ENCODE results near the gene LOXL4. TPM values are rescaled to one million over a fixed set of nuclear protein-coding genes. Genes with fewer than 3 reads are reported as not detected.

The LOXL4 gene
- total RNA-seq, 2 experiments from 2014 or later: not detected

DNA sequence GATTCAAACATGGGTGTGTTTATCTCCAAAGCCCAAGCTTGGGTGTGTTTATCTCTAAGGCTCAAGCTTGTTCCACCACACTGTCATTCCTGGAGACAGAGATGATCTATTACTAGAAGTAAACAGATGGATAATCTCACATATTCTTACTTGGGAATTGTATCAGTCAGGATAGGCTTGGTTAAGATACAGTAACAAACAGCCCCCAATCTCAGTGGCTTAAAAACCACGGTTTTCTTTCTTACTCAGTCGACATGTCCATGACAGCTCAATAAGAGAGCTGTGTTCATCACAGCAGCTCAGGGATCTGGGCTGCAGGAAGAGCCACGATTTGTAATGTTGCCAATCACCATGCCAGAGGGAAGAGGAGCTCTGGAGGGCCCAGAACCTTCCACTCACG, 38.5 kb upstream of the LOXL4 start:
- Mint-ChIP-seq H3K9me3 (peaks cover 2% of the 10 kb centered on the region), H3K27ac (no peak overlapping the region), H3K4me1 (ENCODE audit: low read depth) (peaks cover 4% of the 10 kb centered on the region), H3K4me3 (no peak overlapping the region), H3K36me3 (ENCODE audit: low read depth) (no peaks in the 10 kb centered on the region), H3K27me3 (ENCODE audit: low read depth) (peaks cover 20% of the 10 kb centered on the region)
- CTCF ChIA-PET: no interaction called here
- no peak for DNase-seq
- intact Hi-C loops (cut with micrococcal nuclease): no loop called here

DNA sequence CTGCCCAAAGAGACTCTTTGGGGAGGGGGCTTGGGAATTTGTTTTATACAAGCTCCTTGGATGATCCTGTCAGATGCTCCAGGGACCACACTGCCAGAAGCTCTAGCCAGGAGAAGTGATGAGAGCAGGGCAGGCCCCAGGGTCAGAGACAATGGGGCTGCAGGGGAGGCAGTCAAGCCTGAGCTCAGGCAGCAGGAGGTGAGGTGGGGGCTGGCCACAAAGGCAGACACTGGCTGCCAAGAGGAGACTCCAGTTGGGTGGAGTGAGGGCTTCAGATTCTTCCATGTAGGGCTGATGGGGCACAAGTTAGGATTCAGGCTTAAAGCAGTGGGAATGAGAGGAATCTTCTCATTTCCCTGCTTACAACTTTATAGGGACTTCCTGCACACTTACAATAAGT, 35.6 kb upstream of the LOXL4 start:
- CTCF ChIA-PET: no interaction called here
- Mint-ChIP-seq H3K9me3 (peaks cover 2% of the 10 kb centered on the region), H3K36me3 (ENCODE audit: low read depth) (no peaks in the 10 kb centered on the region), H3K27me3 (ENCODE audit: low read depth) (peaks cover 12% of the 10 kb centered on the region), H3K27ac (no peak overlapping the region), H3K4me3 (no peak overlapping the region), H3K4me1 (ENCODE audit: low read depth) (no peaks in the 10 kb centered on the region)
- intact Hi-C loops (cut with micrococcal nuclease): no loop called here
- DNase-seq: no peak

GRCh38 chr10:98302741-98303365, 34.9 kb upstream of the LOXL4 start:
- H3K27ac Mint-ChIP-seq: no peak overlapping the region
- peaks cover 10% of the 10 kb centered on the region for H3K27me3 Mint-ChIP-seq (ENCODE audit: low read depth)
- intact Hi-C loops (cut with micrococcal nuclease): no loop called here
- CTCF ChIA-PET: no interaction called here
- H3K36me3 Mint-ChIP-seq (ENCODE audit: low read depth): no peaks in the 10 kb centered on the region
- H3K9me3 Mint-ChIP-seq: peaks cover 2% of the 10 kb centered on the region
- no peak overlapping the region for H3K4me3 Mint-ChIP-seq
- no peaks in the 10 kb centered on the region for H3K4me1 Mint-ChIP-seq (ENCODE audit: low read depth)
- DNase-seq: no peak

- H3K4me1 Mint-ChIP-seq (ENCODE audit: low read depth): no peaks in the 10 kb centered on the region
- peaks cover 10% of the 10 kb centered on the region for H3K27me3 Mint-ChIP-seq (ENCODE audit: low read depth)
- CTCF ChIA-PET: no interaction called here
Observed at GRCh38 chr10:98301664-98302319, 33.8 kb upstream of the LOXL4 start.

DNA sequence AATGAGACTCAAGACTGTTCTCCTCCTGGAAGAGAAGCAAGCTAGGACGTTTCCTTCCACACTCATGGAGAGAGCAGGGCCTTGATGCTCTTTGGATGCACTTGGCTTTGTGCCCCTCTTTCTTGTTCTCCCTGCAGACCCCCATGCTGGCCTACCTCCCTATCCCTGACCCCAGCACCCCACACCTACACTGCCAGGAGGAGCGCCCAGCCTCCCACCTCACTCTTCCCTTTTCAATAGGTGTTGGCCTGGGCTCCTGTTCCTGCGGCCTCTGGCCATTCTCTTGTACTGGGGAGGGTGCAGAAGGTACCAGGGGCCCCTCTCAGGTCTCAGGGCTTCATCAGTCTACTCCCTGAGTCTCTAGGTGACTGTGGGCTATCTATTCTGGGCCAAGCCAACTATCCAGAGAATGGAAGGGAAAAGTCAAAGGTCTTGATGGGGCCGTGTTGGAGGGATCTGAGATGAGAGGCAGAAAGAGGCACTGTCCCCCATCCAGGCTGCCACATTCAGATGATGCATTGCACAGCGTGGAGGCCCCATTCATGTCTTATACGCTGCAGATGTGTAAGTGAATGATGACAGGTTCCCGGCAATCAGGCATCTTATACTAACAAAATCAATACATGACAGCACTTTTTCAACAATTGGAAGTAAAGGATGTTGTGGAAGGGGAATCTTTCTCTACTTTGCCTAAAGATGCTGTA, 32.7 kb upstream of the LOXL4 start:
- Mint-ChIP-seq H3K4me1 (ENCODE audit: low read depth) (no peaks in the 10 kb centered on the region), H3K27ac (no peak overlapping the region), H3K36me3 (ENCODE audit: low read depth) (no peaks in the 10 kb centered on the region), H3K27me3 (ENCODE audit: low read depth) (peaks cover 7% of the 10 kb centered on the region), H3K9me3 (no peaks in the 10 kb centered on the region), H3K4me3 (no peak overlapping the region)
- CTCF ChIA-PET: interaction anchor here (0.6 kb wide), 1 partner anchor 256 kb away, joined by 3 read pairs; no protein-coding TSS in a partner anchor
- DNase-seq: no peak
- intact Hi-C loops (cut with micrococcal nuclease): no loop called here

More at GRCh38 chr10:98301664-98302319, 33.8 kb upstream of the LOXL4 start:
- H3K9me3 Mint-ChIP-seq: peaks cover 2% of the 10 kb centered on the region
- no peak overlapping the region for H3K27ac Mint-ChIP-seq
- DNase-seq: no peak
- no peaks in the 10 kb centered on the region for H3K36me3 Mint-ChIP-seq (ENCODE audit: low read depth)
- intact Hi-C loops (cut with micrococcal nuclease): no loop called here
- no peak overlapping the region for H3K4me3 Mint-ChIP-seq

- Mint-ChIP-seq H3K27me3 (ENCODE audit: low read depth) (peaks cover 7% of the 10 kb centered on the region), H3K27ac (no peak overlapping the region), H3K4me1 (ENCODE audit: low read depth) (no peaks in the 10 kb centered on the region), H3K9me3 (no peaks in the 10 kb centered on the region), H3K36me3 (ENCODE audit: low read depth) (no peaks in the 10 kb centered on the region), H3K4me3 (no peak overlapping the region)
- intact Hi-C loops (cut with micrococcal nuclease): no loop called here
- no peak for DNase-seq
- CTCF ChIA-PET: interaction anchor here (1.4 kb wide), 1 partner anchor 10 kb away, joined by 3 read pairs; no protein-coding TSS in a partner anchor
Observed at GRCh38 chr10:98299341-98299740, 31.3 kb upstream of the LOXL4 start.

DNA sequence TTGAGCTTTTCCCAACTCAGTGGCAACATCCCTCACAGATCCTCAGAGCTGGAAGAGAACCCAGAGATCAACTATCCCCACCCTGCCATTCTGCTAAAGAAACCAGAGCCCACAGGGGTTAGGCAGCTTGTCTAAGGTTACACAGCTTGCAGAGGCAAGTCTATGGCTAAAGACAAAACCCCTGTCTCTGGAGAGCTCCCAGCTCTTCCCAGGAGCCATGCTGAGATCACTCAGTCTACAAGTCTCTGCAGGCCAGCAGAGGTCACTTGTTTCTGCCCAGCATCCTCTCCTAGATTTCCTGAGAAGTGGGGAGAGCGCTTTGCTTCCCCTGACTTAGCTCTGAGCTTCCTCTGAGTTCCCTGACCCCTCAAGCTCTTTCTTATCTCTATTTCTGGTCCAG, 28.5 kb upstream of the LOXL4 start:
- intact Hi-C loops (cut with micrococcal nuclease): no loop called here
- Mint-ChIP-seq H3K27me3 (ENCODE audit: low read depth) (peaks cover 14% of the 10 kb centered on the region), H3K27ac (no peak overlapping the region), H3K4me1 (ENCODE audit: low read depth) (no peaks in the 10 kb centered on the region), H3K36me3 (ENCODE audit: low read depth) (no peaks in the 10 kb centered on the region), H3K9me3 (no peaks in the 10 kb centered on the region), H3K4me3 (no peak overlapping the region)
- DNase-seq: no peak
- CTCF ChIA-PET: interaction anchor here (1.3 kb wide), 1 partner anchor 13 kb away, joined by 3 read pairs; no protein-coding TSS in a partner anchor

GRCh38 chr10:98295907-98296306, 27.9 kb upstream of the LOXL4 start:
- CTCF ChIA-PET: no interaction called here
- Mint-ChIP-seq H3K4me3 (no peak overlapping the region), H3K27me3 (ENCODE audit: low read depth) (peaks cover 13% of the 10 kb centered on the region), H3K4me1 (ENCODE audit: low read depth) (no peaks in the 10 kb centered on the region), H3K27ac (no peak overlapping the region), H3K36me3 (ENCODE audit: low read depth) (no peaks in the 10 kb centered on the region), H3K9me3 (no peaks in the 10 kb centered on the region)
- no peak for DNase-seq
- intact Hi-C loops (cut with micrococcal nuclease): no loop called here

DNA sequence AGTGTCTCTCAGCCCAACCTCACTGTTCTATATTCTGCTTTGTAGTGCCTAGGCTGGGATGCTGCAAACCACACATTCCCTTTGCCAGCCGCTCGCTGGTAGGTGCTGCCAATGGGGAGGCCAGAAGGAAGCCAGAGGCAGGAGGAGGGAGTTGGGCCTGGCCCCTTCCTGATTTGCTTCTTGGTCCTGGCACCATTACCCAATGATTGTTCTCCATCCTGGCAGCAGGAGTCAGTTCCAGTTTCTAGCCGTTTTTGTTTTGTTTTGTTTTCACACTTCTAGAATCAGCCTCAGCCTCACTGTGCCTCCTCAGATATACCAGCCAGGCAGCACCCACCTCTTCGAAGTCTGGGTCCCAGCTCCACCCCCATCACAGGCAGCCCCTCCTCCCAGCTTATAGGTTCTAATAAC, 27.4 kb upstream of the LOXL4 start:
- no peak overlapping the region for H3K4me3 Mint-ChIP-seq
- H3K27ac Mint-ChIP-seq: no peak overlapping the region
- DNase-seq: no peak
- H3K36me3 Mint-ChIP-seq (ENCODE audit: low read depth): no peaks in the 10 kb centered on the region
- intact Hi-C loops (cut with micrococcal nuclease): no loop called here
- CTCF ChIA-PET: no interaction called here
- peaks cover 8% of the 10 kb centered on the region for H3K27me3 Mint-ChIP-seq (ENCODE audit: low read depth)
- no peaks in the 10 kb centered on the region for H3K4me1 Mint-ChIP-seq (ENCODE audit: low read depth)
- no peaks in the 10 kb centered on the region for H3K9me3 Mint-ChIP-seq

GRCh38 chr10:98294270-98294627, 26.3 kb upstream of the LOXL4 start:
- Mint-ChIP-seq H3K27ac (no peak overlapping the region), H3K4me1 (ENCODE audit: low read depth) (no peaks in the 10 kb centered on the region), H3K9me3 (no peaks in the 10 kb centered on the region), H3K27me3 (ENCODE audit: low read depth) (peaks cover 7% of the 10 kb centered on the region), H3K4me3 (no peak overlapping the region), H3K36me3 (ENCODE audit: low read depth) (no peaks in the 10 kb centered on the region)
- DNase-seq: no peak
- CTCF ChIA-PET: no interaction called here
- intact Hi-C loops (cut with micrococcal nuclease): no loop called here

- no peak for DNase-seq
- Mint-ChIP-seq H3K4me1 (ENCODE audit: low read depth) (no peaks in the 10 kb centered on the region), H3K27me3 (ENCODE audit: low read depth) (peaks cover 7% of the 10 kb centered on the region), H3K27ac (no peak overlapping the region), H3K36me3 (ENCODE audit: low read depth) (no peaks in the 10 kb centered on the region), H3K9me3 (no peaks in the 10 kb centered on the region), H3K4me3 (no peak overlapping the region)
- intact Hi-C loops (cut with micrococcal nuclease): no loop called here
- CTCF ChIA-PET: no interaction called here
Observed at GRCh38 chr10:98293550-98294269, 25.7 kb upstream of the LOXL4 start.

GRCh38 chr10:98292971-98293370, 25.0 kb upstream of the LOXL4 start:
- Mint-ChIP-seq H3K36me3 (ENCODE audit: low read depth) (no peaks in the 10 kb centered on the region), H3K4me3 (no peak overlapping the region), H3K27ac (no peak overlapping the region), H3K9me3 (no peaks in the 10 kb centered on the region), H3K27me3 (ENCODE audit: low read depth) (peaks cover 7% of the 10 kb centered on the region), H3K4me1 (ENCODE audit: low read depth) (no peaks in the 10 kb centered on the region)
- intact Hi-C loops (cut with micrococcal nuclease): no loop called here
- no peak for DNase-seq
- CTCF ChIA-PET: no interaction called here
